Osteoblast (primary cell): ENCODE data around the gene MYH10. TPM values are rescaled to one million over a fixed set of nuclear protein-coding genes. Genes with fewer than 3 reads are reported as not detected.

Experiments
- DNase-seq: peaks from one replicate; pipeline ENCODE4 v3.0.0; 2011; ENCODE audit warnings: low spot score, mixed read lengths; ENCODE audit not compliant: insufficient read length; ENCODE audit errors: missing footprints
- H2AFZ ChIP-seq: 2 replicates; pipeline ENCODE4 v1.6.0; 2011; ENCODE audit warnings: mild to moderate bottlenecking, low read length
- H3K27ac ChIP-seq: 2 replicates; pipeline ENCODE4 v1.5.1; 2011; ENCODE audit warnings: mild to moderate bottlenecking, low read depth, low read length, moderate library complexity
- H3K27me3 ChIP-seq: 2 replicates; pipeline ENCODE4 v1.6.0; 2012; ENCODE audit warnings: mild to moderate bottlenecking, control low read depth, inconsistent platforms, low read length, moderate library complexity; ENCODE audit not compliant: insufficient read depth
- H3K36me3 ChIP-seq: 2 replicates; pipeline ENCODE4 v1.5.1; 2011; ENCODE audit warnings: mild to moderate bottlenecking, low read length, control low read depth, moderate library complexity; ENCODE audit not compliant: insufficient read depth
- H3K4me1 ChIP-seq: 2 replicates; pipeline ENCODE4 v1.5.1; 2011; ENCODE audit warnings: mild to moderate bottlenecking, low read length, control low read depth, moderate library complexity; ENCODE audit not compliant: insufficient read depth
- H3K4me2 ChIP-seq: 2 replicates; pipeline ENCODE4 v1.6.0; 2011; ENCODE audit warnings: mild to moderate bottlenecking, low read length; ENCODE audit not compliant: insufficient read depth
- H3K4me3 ChIP-seq: fragments of 200-600 bp; sonication (generic); 3 replicates; pipeline ENCODE4 v1.5.1; 2012; ENCODE audit warnings: mild to moderate bottlenecking, low read length, inconsistent platforms; ENCODE audit not compliant: insufficient read depth
- H3K79me2 ChIP-seq: 2 replicates; pipeline ENCODE4 v1.6.0; 2012; ENCODE audit warnings: mild to moderate bottlenecking, low read length, control low read depth, inconsistent platforms; ENCODE audit not compliant: insufficient read depth
- H3K9me3 ChIP-seq: 2 replicates; pipeline ENCODE4 v1.5.1; 2011; ENCODE audit warnings: low read depth, low read length, control low read depth
- H4K20me1 ChIP-seq: 2 replicates; pipeline ENCODE4 v1.6.0; 2012; ENCODE audit warnings: mild to moderate bottlenecking, low read length, control low read depth; ENCODE audit not compliant: insufficient read depth
- total RNA-seq: library from RNA; depleted of rRNA; stranded (reverse); fragments of >200 nt; gene quantifications from 2 replicates; pipeline ENCODE4 v1.2.3, GENCODE V29; 2012
- TF ChIP-seq, protein P1 (sequence below): IDR thresholded peaks from 2 replicates; pipeline ENCODE4 v1.5.1; 2011; ENCODE audit warnings: mild to moderate bottlenecking, low read depth, low read length, moderate library complexity; ENCODE audit errors: extremely low read depth

Gene MYH10
- total RNA-seq, 1 donor = 40.9 TPM

DNA sequence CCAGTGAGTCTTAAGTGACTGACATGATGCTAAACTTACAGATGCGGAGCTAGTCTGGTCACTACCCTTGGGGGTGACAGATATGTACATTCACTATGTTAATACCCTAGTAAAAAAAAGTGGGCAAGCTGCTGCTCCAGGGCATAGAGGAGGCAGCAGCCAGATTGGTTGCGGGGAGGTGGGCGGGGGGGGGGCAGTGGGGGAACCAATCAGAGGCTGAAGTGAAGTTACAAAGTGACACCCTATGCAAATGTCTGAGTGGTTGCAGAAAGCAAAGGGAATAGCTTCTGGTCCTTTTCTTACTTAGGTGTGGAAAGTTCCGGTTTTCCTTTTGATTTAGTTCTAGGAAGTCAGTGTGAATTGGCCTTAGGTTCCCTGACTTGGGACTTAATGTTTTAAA, 182.7 kb downstream of the MYH10 start:
- peaks cover 81% of the 10 kb centered on the region for H3K79me2 ChIP-seq
- H3K27ac ChIP-seq = no peak overlapping the region
- no peak overlapping the region for H2AFZ ChIP-seq
- H3K4me3 ChIP-seq = no peak overlapping the region
- TF ChIP-seq, protein P1, sequence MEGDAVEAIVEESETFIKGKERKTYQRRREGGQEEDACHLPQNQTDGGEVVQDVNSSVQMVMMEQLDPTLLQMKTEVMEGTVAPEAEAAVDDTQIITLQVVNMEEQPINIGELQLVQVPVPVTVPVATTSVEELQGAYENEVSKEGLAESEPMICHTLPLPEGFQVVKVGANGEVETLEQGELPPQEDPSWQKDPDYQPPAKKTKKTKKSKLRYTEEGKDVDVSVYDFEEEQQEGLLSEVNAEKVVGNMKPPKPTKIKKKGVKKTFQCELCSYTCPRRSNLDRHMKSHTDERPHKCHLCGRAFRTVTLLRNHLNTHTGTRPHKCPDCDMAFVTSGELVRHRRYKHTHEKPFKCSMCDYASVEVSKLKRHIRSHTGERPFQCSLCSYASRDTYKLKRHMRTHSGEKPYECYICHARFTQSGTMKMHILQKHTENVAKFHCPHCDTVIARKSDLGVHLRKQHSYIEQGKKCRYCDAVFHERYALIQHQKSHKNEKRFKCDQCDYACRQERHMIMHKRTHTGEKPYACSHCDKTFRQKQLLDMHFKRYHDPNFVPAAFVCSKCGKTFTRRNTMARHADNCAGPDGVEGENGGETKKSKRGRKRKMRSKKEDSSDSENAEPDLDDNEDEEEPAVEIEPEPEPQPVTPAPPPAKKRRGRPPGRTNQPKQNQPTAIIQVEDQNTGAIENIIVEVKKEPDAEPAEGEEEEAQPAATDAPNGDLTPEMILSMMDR = no peak
- no peaks in the 10 kb centered on the region for H3K4me1 ChIP-seq
- no peak for DNase-seq
- H3K36me3 ChIP-seq = peaks cover 85% of the 10 kb centered on the region
- no peaks in the 10 kb centered on the region for H3K9me3 ChIP-seq
- H4K20me1 ChIP-seq = peaks cover 37% of the 10 kb centered on the region
- H3K4me2 ChIP-seq = no peak overlapping the region
- H3K27me3 ChIP-seq = no peaks in the 10 kb centered on the region

DNA sequence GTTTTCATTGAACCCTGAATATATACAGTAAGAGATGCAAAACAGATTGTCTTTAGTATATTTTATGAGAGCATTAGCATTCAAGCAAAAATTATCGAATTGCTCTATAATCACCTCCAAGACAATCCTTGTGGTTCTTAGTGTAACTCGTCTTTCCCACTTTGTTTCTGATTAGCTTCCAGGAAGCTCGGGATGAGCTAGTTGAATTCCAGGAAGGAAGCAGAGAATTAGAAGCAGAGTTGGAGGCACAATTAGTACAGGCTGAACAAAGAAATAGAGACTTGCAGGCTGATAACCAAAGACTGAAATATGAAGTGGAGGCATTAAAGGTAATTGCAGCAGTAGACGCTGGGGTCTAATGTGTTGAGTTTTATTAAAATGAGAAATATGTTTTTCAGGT, 185.0 kb downstream of the MYH10 start:
- no peak for DNase-seq
- H3K36me3 ChIP-seq = peaks cover 69% of the 10 kb centered on the region
- TF ChIP-seq, protein P1 = no peak
- no peaks in the 10 kb centered on the region for H3K9me3 ChIP-seq
- H2AFZ ChIP-seq = no peak overlapping the region
- H4K20me1 ChIP-seq = peaks cover 51% of the 10 kb centered on the region
- no peak overlapping the region for H3K27ac ChIP-seq
- H3K79me2 ChIP-seq = peaks cover 87% of the 10 kb centered on the region
- H3K4me1 ChIP-seq = peaks cover 6% of the 10 kb centered on the region
- H3K27me3 ChIP-seq = no peaks in the 10 kb centered on the region
- no peak overlapping the region for H3K4me3 ChIP-seq
- no peak overlapping the region for H3K4me2 ChIP-seq

GRCh38 chr17:8444494-8444893, 186.0 kb downstream of the MYH10 start:
- Histone ChIP-seq H3K4me2 (no peak overlapping the region), H3K36me3 (peaks cover 72% of the 10 kb centered on the region), H3K27ac (no peak overlapping the region), H3K9me3 (no peaks in the 10 kb centered on the region), H3K4me3 (no peak overlapping the region), H4K20me1 (peaks cover 61% of the 10 kb centered on the region), H2AFZ (no peak overlapping the region), H3K27me3 (no peaks in the 10 kb centered on the region), H3K4me1 (peaks cover 6% of the 10 kb centered on the region), H3K79me2 (peaks cover 93% of the 10 kb centered on the region)
- TF ChIP-seq, protein P1 = no peak
- no peak for DNase-seq

- Histone ChIP-seq H4K20me1 (peaks cover 63% of the 10 kb centered on the region), H3K4me1 (peaks cover 6% of the 10 kb centered on the region)
These were observed 186.8 kb downstream of the MYH10 start for GRCh38 chr17:8443756-8444155.

More at GRCh38 chr17:8443756-8444155, 186.8 kb downstream of the MYH10 start:
- Histone ChIP-seq H3K79me2 (peaks cover 95% of the 10 kb centered on the region), H3K27me3 (no peaks in the 10 kb centered on the region), H3K4me3 (no peak overlapping the region), H3K36me3 (peaks cover 67% of the 10 kb centered on the region), H3K4me2 (no peak overlapping the region), H3K9me3 (no peaks in the 10 kb centered on the region), H3K27ac (no peak overlapping the region), H2AFZ (no peak overlapping the region)
- DNase-seq = no peak
- TF ChIP-seq, protein P1 = no peak
